HG02970 (cell line): ENCODE results near the gene MINDY4.

ENCODE experiments used
- ATAC-seq: cut with Tn5 transposase; IDR thresholded peaks from one replicate; pipeline ENCODE4 v1.9.1; 2021; ENCODE audit warnings: mild to moderate bottlenecking, moderate library complexity, moderate number of reproducible peaks; ENCODE audit not compliant: unreplicated experiment, low FRiP score

MINDY4 gene

GRCh38 chr7:30771174-30771879 lies at the start of gene MINDY4:
TSS of gene MINDY4 (plus strand) at chr7:30771417. CDS start at chr7:30771494, 77 bp downstream.
- peak; percentile 72 for ATAC-seq

DNA sequence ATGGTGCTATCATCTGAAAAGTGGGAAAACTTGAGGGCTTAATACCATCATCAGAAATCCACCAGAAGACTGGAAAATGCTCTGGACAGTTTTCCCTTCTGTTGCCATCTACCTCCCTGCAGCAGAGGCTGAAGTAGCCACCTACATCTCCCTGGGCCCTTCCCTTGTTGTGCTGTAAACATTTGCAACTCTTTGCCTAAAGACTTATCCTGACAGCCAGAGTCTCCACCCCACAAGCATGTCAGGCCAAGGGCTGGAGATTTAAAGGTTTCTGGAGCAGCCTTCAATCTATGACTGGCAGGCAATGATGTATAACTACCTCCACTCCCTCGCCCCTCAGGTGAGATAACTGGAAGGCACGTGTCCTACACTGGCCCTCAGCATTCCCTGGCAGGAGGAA lies 49.0 kb upstream of the MINDY4 start:
- ATAC-seq = no peak

DNA sequence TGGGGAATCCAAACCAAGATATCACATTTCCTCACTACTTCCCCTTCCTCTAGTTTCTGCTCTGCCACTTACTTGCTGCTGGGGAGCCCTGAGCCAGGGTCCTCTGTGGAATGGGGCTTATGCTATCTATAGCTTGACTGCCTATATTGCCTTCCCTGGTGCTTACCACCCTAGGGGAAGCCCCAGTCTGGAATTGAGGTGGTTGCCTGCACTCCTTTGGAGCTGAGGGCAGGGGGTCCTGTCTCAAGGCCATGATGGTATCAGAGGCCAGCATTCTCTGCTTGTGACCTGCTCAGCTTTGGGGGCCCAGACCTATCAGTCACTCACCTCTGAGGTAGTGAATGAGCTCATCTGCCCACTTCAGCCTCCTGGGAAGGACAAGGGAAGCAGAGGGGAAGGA lies 48.5 kb upstream of the MINDY4 start:
- no peak for ATAC-seq

- no peak for ATAC-seq
Measured at GRCh38 chr7:30723776-30724175, 47.4 kb upstream of the MINDY4 start.

DNA sequence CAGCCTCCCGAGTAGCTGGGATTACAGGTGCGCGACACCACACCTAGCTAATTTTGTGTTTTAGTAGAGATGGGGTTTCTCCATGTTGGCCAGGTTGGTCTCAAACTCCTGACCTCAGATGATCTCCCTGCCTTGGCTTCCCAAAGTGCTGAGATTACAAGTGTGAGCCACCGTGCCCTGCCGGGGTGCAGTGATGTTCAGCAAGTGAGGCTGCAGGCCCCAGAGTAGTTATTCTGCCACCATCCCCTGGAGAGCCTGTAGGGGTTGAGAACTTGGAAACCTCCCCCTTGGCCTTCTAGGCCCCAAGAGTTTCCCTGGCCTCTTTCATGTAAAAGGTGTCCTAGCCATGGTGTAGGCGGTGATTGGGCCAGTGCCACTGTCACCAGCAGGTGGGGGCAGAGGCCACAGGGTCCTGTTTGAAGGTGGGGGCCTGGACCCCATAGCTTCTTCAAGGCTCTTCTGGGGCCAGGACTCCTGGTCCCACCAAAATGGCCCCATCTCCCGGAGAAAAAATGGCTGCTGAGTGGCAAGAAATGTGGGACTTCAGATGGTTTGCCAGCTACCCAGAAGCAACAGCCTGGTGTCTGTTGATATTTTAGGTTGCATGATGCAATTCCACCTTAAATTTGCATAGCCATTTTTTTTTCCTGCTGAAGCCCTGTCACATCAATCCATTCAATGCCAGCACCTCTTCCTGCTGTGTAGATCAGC lies 44.8 kb upstream of the MINDY4 start:
- no peak for ATAC-seq

GRCh38 chr7:30727061-30727945 lies 43.9 kb upstream of the MINDY4 start:
- ATAC-seq = no peak

GRCh38 chr7:30728591-30729100 lies 42.6 kb upstream of the MINDY4 start:
- no peak for ATAC-seq

GRCh38 chr7:30729642-30730041 lies 41.6 kb upstream of the MINDY4 start:
- ATAC-seq = no peak

DNA sequence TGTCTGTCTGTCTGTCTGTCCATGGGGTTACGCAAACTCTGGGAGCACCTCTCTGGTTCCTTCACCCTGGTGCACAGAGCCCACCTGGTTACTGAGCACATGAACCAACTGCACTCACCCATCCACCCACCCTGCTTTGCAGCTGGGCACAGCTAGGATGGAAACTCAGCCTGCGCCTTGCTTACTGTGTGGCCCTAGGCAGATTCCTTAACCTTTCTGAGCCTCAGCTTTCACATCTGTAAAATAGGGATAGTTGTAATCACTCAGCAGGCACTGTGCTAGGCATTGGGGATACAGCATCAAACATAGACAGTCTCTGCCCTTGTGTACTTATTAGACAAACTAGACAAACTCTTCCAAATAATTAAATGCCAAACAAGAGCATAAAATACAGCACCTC lies 41.1 kb upstream of the MINDY4 start:
- no peak for ATAC-seq

DNA sequence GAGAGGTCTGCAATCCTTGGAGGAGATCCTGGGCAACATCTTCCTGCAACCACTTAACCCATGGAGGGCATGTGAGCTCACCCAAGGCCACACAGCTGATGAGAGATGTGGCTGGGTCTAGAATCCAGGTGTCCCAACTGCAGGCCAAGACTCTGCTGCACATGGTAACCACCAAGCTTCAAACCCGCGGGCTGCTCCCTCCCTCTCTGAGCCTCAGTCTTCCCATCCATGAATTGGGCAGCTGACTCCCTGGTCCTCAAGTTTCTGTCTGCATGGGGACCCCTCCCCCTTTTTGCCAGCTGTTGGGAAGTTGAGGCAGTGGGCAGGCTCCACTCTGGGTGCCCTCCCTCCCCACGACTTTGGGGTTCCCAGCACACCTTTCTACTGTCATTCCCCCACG lies 40.2 kb upstream of the MINDY4 start:
- no peak for ATAC-seq

DNA sequence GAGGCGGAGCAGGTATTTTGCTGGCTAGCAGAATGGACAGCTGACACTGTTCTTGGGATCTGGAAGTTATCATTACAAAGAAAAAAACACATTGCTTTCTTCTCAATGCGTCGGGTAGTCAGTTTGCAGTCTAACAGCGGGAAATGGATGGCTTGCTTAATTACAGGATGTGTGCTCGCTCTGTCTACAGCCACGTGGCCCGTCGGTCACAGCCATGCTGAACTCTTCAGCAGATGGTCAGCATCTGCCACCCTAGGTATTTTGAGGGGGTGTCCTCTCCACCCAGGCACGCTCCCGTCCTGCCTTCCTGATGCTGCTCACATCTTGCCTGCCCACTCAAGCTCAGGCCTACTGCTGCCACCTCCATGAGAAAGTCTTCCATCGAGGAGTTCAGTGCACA lies 39.6 kb upstream of the MINDY4 start:
- ATAC-seq = no peak

- no peak for ATAC-seq
Measured at GRCh38 chr7:30732606-30733005, 38.6 kb upstream of the MINDY4 start.

GRCh38 chr7:30733216-30733615 lies 38.0 kb upstream of the MINDY4 start:
- ATAC-seq = no peak

- no peak for ATAC-seq
Measured at GRCh38 chr7:30733691-30734090, 37.5 kb upstream of the MINDY4 start.

- ATAC-seq = no peak
Measured at GRCh38 chr7:30734497-30734896, 36.7 kb upstream of the MINDY4 start.

- no peak for ATAC-seq
Measured at GRCh38 chr7:30735631-30736030, 35.6 kb upstream of the MINDY4 start.

- ATAC-seq = no peak
Measured at GRCh38 chr7:30736291-30736690, 34.9 kb upstream of the MINDY4 start.

DNA sequence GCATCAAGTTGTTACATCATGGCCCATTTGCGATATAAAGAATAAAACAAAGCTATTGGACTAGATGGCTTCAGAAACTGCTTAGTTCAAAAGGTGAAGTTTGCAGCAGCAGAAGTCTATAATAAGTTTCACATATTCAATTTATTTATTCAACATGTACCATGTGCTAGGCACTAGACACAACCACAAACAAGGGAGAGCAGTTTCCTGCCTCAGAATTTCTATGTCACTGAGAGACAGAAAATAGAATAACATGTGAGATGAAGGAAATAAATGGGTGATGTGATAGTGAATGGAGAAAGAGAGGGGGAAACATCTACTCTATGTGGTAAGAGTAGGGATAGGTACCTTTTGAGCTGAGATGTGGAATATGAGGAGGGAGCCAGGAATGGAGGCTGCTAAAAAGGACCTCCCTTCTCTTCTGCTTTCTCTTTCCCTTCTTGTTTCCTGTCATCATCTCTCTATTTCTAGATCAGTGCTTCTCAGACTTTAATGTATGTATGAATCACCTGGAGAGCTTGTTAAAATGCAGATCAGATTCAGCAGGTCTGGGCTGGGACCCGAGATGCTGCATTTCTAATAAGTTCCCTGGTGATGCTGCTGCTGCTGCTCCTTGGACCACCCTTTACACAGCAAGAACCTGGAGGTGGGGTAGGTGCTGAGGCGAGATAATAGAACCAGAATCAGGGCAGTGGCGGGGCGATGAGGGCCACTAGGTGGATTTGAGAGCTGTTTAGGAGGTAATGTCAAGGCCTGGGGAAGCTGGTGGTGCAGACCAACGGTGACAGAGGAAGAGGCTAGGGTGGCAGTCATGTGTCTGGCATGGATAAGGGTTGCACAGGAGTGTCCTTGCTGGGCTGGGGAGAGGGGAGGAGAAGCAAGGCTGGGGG lies 32.9 kb upstream of the MINDY4 start:
- ATAC-seq = no peak

DNA sequence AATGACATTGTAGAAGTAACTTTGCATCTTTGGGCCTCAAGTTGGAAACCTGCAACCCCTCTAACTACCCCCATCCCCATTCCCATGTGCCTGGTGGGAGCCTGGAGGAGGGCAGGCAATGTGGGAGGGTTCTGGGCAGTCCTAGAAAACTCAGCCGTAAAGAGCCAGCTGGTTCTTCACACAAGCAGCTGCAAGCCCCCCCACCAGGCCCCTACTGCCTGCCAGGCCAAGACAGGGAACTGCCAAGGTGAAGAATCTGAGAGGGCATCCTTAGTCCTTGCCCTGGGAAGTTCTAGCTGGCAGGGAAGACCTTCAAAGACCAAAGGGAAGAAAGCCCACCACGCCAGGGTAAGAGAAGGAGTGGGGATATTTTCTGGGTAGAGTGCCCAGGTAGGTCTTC lies 31.5 kb upstream of the MINDY4 start:
- ATAC-seq = no peak
